Brain microvascular endothelial cell (primary cell): ENCODE data around the gene MYL6B.
"Not testable (repeated sequence)": the region's sequence is repeated elsewhere in the genome, so short reads cannot be mapped to it uniquely, and the experiment has no call there.

Source experiments
- DNase-seq: peaks from one replicate; pipeline ENCODE4 v3.0.0-alpha.2; 2020
- H3K27ac ChIP-seq: fragments of 250-450 bp; sonication (Bioruptor Pico); 2 replicates; pipeline ENCODE4 v1.5.1; 2020; ENCODE audit warnings: mild to moderate bottlenecking, moderate library complexity
- H3K27me3 ChIP-seq: fragments of 250-450 bp; sonication (Bioruptor Pico); replicated peaks from 2 replicates; pipeline ENCODE4 v1.5.1; 2020; ENCODE audit warnings: mild to moderate bottlenecking
- H3K36me3 ChIP-seq: fragments of 250-450 bp; sonication (Bioruptor Pico); replicated peaks from 2 replicates; pipeline ENCODE4 v1.5.1; 2020; ENCODE audit warnings: mild to moderate bottlenecking
- H3K4me3 ChIP-seq: 2 replicates; pipeline ENCODE4 v1.5.1; 2011; ENCODE audit warnings: low read depth, mild to moderate bottlenecking, control low read depth, low read length, moderate library complexity
- CTCF ChIP-seq: IDR thresholded peaks from 2 replicates; pipeline ENCODE4 v1.5.1; 2011; ENCODE audit warnings: low read depth, mild to moderate bottlenecking, moderate library complexity, low read length, control low read depth, inconsistent platforms; ENCODE audit errors: missing control alignments
- in situ Hi-C: cut with HindIII; loops from 2 replicates; pipeline ENCODE4 v1.10.0; 2017; ENCODE audit warnings: low sequenced_read_pairs, low pct_ligation_motif_present

Gene MYL6B

DNA sequence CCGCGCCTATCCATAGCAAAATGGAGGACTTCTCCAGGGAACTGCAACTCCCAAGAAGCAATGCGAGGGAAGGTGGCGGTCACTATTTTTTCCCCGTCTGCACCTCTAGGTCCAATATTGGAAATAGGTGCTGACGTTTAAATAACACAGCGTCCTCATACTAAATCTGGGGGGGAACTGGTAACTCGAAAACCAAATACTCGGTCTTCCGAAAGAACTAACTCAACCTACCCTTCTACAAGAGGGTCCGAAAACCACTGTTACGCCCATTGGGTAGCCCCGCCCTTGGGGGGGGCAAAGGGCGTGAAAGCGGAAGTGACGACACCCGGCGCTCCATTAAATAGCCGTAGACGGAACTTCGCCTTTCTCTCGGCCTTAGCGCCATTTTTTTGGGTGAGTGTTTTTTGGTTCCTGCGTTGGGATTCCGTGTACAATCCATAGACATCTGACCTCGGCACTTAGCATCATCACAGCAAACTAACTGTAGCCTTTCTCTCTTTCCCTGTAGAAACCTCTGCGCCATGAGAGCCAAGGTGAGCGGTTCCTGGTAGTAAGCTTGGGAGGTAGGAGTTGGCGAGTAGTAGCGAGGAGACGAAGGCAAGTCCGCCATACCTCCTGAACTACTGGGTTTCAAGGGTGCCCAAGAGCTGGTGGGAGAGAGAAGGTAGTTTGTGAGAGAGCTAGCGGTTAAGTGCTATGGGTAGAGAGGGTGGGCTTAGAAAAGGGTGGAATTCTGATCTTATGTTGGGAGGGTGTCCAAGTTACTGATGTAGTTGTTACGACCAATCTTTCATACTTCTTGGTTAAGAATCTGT is 35.9 kb upstream of the MYL6B start, which contains the start of gene RPL41:
RPL41 (plus strand) TSS at position 367 of the 815 bp plus-strand sequence.
- Histone ChIP-seq H3K27ac (peak within 1 kb of the TSS; percentile 82), H3K4me3 (peak within 1 kb of the TSS; percentile 98), H3K36me3 (peaks cover 33% of the 10 kb centered on the region), H3K27me3 (no peaks in the 10 kb centered on the region)
- in situ Hi-C loops: loop anchor here (5.0 kb wide), 1 partner anchor 71 kb away; the partner anchor contains the start of gene SMARCC2
- TF ChIP-seq CTCF: no peak
- peak; percentile 93 for DNase-seq

- not testable (repeated sequence) for DNase-seq, H3K27me3 ChIP-seq
- peak overlapping the region; percentile 98 for H3K4me3 ChIP-seq
- H3K27ac ChIP-seq: peak overlapping the region; percentile 82
- in situ Hi-C loops: loop anchor here (5.0 kb wide), 1 partner anchor 70 kb away; the partner anchor contains the start of gene SMARCC2
- peaks cover 26% of the 10 kb centered on the region for H3K36me3 ChIP-seq
These were observed 35.2 kb upstream of the MYL6B start for GRCh38 chr12:56117082-56117706.

GRCh38 chr12:56117778-56118687 is 34.4 kb upstream of the MYL6B start, which contains the start of gene ZC3H10:
TSS of gene ZC3H10 (plus strand) at chr12:56118266. CDS start at chr12:56120563, 2,297 bp downstream.
- H3K27me3 ChIP-seq: no peaks in the 10 kb centered on the region
- peak within 1 kb of the TSS; percentile 82 for H3K27ac ChIP-seq
- peaks cover 18% of the 10 kb centered on the region for H3K36me3 ChIP-seq
- TF ChIP-seq CTCF: peak; percentile 61
- DNase-seq: peak; percentile 99
- H3K4me3 ChIP-seq: peak within 1 kb of the TSS; percentile 98
- in situ Hi-C loops: loop anchor here (5.0 kb wide), 1 partner anchor 69 kb away; the partner anchor contains the start of gene SMARCC2

DNA sequence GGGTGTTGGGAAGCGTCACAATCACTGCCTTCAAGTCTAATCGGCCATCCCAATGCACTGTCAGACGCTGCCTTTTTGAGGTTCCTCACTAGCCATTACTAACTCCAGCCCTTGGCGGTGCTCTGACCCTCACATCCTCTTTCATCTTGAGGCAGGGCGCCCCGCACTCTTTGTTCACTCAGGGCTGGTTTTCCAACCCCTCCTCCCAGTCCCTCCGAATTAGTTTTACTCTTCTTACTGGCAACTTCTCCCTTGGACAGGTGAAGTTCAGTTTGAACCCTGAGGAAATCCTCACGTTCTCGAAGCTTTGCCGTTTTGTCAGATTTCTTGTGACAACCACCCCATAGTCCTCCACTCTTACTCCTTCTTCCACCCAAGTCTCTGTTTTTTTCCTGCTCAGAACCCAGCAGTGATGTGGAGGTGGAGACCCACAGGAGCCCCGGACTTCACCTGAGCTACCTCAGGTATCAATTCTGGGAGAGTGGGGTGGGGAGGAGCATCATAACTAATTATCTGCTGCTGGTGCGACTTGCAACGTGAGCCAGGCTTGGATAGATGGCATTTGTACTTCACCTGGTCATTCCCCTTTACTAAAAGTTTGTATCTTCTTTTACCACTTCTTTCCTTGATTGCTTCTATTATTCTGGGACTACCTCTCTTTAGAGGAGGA is 33.6 kb upstream of the MYL6B start:
- peaks cover 10% of the 10 kb centered on the region for H3K36me3 ChIP-seq
- no peaks in the 10 kb centered on the region for H3K27me3 ChIP-seq
- in situ Hi-C loops: loop anchor here (5.0 kb wide), 1 partner anchor 68 kb away; the partner anchor contains the start of gene SMARCC2
- DNase-seq: no peak
- peak overlapping the region; percentile 85 for H3K4me3 ChIP-seq
- peak overlapping the region; percentile 82 for H3K27ac ChIP-seq
- TF ChIP-seq CTCF: no peak

GRCh38 chr12:56119361-56119796 is 33.0 kb upstream of the MYL6B start:
- peaks cover 6% of the 10 kb centered on the region for H3K36me3 ChIP-seq
- H3K27me3 ChIP-seq: no peaks in the 10 kb centered on the region
- in situ Hi-C loops: loop anchor here (5.0 kb wide), 1 partner anchor 68 kb away; the partner anchor contains the start of gene SMARCC2
- TF ChIP-seq CTCF: peak; percentile 86
- no peak overlapping the region for H3K4me3 ChIP-seq
- peak overlapping the region; percentile 19 for H3K27ac ChIP-seq
- DNase-seq: peak; percentile 75
